AG04449 (cell line): ENCODE data around the gene SLC13A3.
A peak's percentile ranks its signal among the peaks of the same experiment; 100 is the strongest.

ENCODE experiments used
- CTCF ChIA-PET: fragments of 350-600 bp; formaldehyde crosslinking; extraction: SDS; loops from one replicate; lab custom pipeline; 2021; ENCODE audit warnings: antibody characterized with exemption; lab: Yijun Ruan, JAX
- POLR2A ChIA-PET: fragments of 400-600, 350-600 bp; formaldehyde crosslinking; extraction: SDS; loops from one replicate; lab custom pipeline; 2020; ENCODE audit warnings: antibody characterized with exemption, inconsistent platforms; lab: Yijun Ruan, JAX
- DNase-seq: peaks from one replicate; pipeline ENCODE4 v3.0.0-alpha.2; 2010; ENCODE audit warnings: low read depth, low spot score
- H3K4me3 ChIP-seq: 2 replicates; pipeline ENCODE4 v1.5.1; 2011; ENCODE audit warnings: low read depth, mild to moderate bottlenecking, control low read depth, low read length
- TF ChIP-seq, protein P1 (sequence below): IDR thresholded peaks from one replicate; pipeline ENCODE4 v1.5.1; 2011; ENCODE audit warnings: mild to moderate bottlenecking, moderate library complexity, low read length, control low read depth, inconsistent platforms; ENCODE audit not compliant: insufficient read depth; ENCODE audit errors: missing control alignments

Gene SLC13A3

DNA sequence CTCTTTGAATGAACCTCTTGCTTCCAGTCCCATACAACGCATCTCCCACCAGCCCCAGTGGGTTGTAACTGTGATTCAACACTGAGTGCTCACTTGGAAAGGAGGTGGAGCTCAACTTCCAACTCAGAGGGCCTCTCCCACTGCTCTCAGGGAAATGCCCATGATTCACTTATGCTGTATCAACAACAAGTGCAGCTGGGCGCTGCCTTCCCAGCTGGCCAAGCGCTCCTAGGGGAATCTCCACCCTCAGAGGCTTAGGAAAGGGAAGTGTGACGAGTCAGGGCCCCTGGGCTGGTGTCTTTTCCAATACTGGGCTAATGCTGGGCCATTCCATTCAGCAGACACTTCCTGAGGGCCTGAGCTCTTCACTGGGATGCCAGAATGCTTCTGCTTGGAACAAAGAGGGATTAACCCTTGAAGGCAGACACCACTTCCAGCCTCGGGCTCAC lies 92.7 kb downstream of the SLC13A3 start:
- DNase-seq, result peak; percentile 55

DNA sequence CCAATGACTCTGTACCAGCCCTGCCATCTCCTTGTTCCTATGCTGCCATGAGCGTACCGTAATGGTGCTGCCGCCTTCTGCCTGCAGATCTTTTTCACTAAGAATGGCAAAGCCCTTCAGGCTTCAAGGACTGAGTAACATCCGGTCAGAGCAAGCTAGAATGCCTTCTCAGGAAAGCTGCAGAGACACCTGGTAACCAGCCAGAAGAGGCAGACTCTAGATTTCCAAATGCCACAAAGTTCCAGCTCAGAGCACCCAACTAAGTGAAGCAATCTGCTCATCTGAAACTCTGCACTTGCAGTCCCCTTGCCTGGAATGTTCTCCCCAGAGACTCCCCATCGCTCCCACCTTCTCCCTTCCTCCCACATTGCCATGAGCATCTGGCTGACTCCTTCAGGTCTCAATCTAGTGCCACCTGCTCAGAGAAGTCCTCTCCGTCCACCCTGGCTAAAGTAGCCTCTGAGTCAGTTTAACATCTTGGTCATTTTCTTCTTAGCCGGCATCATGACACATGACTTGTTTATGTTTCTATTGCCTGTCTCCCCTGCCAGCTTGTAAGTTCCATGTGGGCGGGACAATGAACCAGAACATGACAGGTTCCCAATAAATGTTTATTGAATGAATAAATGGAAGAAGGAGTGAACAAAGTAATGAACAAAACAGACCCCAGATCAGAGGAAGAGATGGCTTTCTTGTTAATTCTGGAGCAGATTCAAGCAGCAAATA lies 93.9 kb downstream of the SLC13A3 start:
- H3K4me3 ChIP-seq, result no peak overlapping the region
- ChIA-PET CTCF (no interaction called here), POLR2A (no interaction called here)
- no peak for DNase-seq
- TF ChIP-seq, protein P1, sequence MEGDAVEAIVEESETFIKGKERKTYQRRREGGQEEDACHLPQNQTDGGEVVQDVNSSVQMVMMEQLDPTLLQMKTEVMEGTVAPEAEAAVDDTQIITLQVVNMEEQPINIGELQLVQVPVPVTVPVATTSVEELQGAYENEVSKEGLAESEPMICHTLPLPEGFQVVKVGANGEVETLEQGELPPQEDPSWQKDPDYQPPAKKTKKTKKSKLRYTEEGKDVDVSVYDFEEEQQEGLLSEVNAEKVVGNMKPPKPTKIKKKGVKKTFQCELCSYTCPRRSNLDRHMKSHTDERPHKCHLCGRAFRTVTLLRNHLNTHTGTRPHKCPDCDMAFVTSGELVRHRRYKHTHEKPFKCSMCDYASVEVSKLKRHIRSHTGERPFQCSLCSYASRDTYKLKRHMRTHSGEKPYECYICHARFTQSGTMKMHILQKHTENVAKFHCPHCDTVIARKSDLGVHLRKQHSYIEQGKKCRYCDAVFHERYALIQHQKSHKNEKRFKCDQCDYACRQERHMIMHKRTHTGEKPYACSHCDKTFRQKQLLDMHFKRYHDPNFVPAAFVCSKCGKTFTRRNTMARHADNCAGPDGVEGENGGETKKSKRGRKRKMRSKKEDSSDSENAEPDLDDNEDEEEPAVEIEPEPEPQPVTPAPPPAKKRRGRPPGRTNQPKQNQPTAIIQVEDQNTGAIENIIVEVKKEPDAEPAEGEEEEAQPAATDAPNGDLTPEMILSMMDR, result no peak

More for the DNA sequence above, 92.7 kb downstream of the SLC13A3 start:
- H3K4me3 ChIP-seq, result no peak overlapping the region
- ChIA-PET POLR2A (no interaction called here), CTCF (no interaction called here)
- TF ChIP-seq, protein P1, result no peak

DNA sequence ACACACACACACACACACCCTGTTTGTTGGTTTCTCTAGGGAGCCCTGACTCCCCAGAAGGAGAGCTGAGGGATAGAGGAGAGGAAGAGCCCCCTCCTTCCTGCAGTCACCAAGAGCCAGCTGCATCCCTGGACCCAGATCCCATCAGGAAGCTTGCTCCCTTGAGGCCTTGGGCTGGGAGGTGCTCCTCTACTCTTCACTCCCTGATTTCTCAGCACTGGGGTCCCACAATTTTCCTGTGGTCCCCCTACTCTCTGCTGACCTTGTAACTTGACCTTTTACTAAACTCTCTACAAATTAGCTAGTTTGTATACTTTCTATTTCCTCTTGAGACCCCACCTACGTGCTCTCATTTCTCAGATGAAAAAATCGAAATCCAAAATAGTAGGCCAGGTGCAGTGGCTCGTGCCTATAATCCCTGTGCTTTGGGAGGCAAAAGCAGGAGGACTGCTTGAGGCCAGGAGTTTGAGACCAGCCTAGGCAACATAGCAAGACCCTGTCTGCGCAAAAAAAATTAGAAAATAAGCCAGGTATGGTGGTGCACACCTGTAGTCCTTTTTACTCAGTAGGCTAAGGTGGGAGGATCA lies 95.8 kb downstream of the SLC13A3 start:
- POLR2A ChIA-PET, result no interaction called here
- CTCF ChIA-PET, result no interaction called here
- no peak for DNase-seq
- H3K4me3 ChIP-seq, result no peak overlapping the region
- TF ChIP-seq, protein P1, result no peak

DNA sequence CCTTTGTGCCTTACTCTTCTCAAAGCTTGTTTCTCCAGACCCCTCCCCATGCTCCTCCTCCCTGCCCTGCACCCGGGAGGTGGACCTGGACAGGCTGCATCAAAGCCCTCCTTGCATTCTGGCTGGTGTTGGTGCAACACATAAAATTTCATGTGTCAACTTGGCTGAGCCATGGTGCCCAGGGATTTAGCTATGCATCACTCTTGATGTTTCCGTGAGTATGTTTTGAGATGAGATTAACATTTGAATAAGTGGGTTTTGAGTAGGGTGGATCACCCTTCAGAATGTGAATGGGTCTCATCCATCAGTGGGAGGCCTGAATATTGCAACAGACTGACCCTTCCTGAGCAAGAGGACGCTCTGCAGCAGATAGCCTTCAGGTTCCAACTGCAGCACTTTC lies 96.4 kb downstream of the SLC13A3 start:
- no peak overlapping the region for H3K4me3 ChIP-seq
- TF ChIP-seq, protein P1, result no peak
- DNase-seq, result no peak
- CTCF ChIA-PET, result no interaction called here
- POLR2A ChIA-PET, result no interaction called here

DNA sequence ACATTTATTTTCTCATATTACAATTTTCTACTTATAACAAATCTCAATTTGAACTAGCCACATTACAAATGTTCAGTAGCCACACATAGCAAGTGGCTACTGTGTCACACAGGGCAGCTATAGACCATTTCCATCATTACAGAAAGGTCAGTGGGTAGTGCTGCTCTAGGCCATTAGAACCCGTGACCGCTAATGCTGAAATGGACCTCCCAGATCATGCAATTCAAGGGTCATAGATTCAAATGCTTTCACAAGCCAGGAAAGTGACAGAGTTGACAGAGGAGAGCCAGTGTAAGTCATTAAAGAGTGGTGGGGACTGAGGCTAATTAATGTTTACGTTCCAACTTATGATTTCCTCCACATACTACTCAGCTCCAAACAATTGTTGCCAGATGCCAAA lies 97.3 kb downstream of the SLC13A3 start:
- TF ChIP-seq, protein P1, result no peak
- CTCF ChIA-PET, result no interaction called here
- no peak overlapping the region for H3K4me3 ChIP-seq
- DNase-seq, result no peak
- POLR2A ChIA-PET, result no interaction called here

DNA sequence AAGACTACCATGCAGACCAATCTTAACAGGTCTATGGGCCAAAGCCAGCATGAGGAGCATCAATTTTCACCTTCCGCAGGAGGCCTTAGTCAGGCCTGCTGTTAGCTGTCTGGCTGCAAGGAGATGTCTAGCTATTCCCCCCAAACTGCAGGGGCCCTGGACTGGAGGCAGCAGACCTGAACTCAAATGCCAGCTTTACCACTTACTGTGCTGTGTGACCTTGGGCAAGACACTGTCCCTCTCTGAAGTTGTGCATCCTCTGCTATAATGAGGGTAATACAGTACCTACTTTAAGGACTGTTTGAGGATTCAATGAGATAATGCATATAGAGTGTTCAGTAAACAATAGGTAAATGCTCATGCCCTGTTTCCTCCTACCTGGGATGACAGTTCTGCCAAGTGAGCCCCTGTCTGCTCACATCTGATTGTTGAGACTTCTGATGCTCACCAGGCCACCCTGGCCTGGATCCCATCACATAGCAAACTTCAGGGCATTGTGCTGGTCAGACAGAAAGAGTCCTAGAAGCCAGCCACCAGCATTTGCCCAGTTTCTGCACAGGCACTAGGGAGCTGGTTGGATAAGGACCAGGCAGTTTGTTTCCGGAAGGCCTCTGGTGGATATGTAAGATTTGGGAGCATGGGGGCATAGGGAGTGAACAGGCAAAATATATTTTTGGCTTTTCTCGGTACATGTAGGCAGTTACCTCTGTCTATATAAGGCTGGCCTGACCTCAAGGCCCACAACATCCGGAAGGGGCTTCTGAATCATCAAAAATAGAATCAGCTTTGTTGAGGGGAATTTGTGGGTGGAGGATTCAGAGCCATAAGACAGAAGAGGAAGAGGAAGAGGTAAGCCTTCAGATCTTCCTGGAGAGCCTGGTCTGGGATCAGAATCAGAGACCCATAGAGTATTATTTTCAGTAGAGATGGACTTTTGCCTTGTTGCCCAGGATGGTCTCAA lies 98.5 kb downstream of the SLC13A3 start:
- no peak for DNase-seq
- TF ChIP-seq, protein P1, result no peak
- no peak overlapping the region for H3K4me3 ChIP-seq
- POLR2A ChIA-PET, result no interaction called here
- CTCF ChIA-PET, result no interaction called here
